NAMALWA (cell line): ENCODE data around the gene COL9A1.

Source experiments
- DNase-seq: peaks from one replicate; pipeline ENCODE4 v3.0.0-alpha.2; 2015; ENCODE audit warnings: low spot score

Gene COL9A1

DNA sequence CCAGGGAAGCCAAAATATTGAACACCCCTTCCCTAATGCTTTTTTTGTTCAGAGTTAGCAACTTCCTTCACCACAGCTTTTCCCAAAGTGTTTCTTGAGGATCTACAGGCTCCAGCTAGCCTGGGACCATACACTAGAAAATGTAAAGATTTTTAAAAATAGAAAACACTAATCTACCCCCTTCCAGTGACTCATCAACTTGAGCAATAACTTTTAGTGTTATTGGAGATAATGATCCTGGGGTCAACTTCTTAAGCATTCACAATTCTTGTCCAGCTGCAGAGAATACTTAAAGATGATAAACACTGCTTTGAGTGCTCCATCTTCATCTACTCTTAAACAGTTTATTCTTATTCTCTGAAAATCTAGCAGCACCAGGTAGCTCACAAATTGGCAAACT lies 131.6 kb downstream of the COL9A1 start:
- DNase-seq, result no peak

DNA sequence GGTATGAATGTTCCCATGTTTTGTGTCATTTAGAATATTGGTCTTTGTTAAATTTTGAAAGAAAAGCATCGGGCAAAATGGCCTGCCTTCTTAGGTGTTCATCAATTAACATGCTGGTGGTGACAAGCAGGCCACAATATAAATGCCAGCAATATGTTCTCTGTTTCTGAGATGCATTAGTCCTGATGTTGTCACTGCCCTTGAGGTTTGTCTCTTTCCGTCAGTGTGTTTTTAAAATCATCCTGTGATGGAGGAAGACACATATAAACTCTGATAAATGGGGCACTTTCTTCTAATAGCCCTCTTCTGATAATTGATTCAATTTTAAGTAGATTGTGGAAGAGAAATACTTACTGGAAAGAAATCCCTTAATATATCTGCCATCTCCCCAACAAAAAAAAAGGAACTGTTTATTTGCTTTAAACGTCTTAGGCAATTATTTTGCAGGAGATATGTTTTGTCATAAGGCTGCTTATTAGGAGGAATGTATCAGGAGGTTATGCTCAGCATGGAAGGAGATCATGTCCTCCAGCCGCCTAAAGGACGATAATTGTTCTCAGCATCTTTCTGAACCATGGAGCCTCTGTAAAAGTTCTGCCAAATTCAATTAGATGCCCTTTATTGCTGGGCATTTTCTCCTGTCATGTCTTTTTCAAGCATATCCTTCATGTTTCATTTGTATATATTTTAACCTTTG lies 134.1 kb downstream of the COL9A1 start:
- no peak for DNase-seq
